Measurements from ENCODE around the gene ALCAM. TPM values are rescaled to one million over a fixed set of nuclear protein-coding genes. Genes with fewer than 3 reads are reported as not detected.

ALCAM gene
- polyA plus RNA-seq, 4 donors = 9.2 to 27.9 (median 12.5) TPM

DNA sequence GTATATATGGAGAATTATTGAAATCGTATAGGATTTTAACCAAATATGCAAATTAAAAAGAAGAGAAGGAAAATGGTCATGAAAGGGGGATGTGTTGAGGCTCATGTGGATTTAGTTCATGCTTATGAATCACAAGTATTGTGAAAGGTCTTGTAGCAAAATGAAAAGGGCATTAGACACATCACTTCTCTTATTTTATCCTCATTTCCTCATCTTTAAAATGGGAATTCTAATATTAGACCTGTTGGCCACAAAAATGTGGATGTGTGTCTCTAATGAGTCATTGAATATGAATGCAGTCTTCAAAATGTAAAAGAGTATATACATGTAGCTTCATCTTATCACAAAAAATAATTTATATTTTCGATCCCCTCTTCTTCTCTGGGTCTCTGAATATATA lies 14.9 kb upstream of the ALCAM start:
- no peaks in the 10 kb centered on the region for H3K4me1 ChIP-seq (ENCODE audit: control insufficient read depth in 3 of 3, insufficient read depth in 2 of 3, low read depth in 1 of 3, low read length in 2 of 3)
- no peaks in the 10 kb centered on the region for H3K9me3 ChIP-seq (ENCODE audit: control insufficient read depth in 2 of 2, insufficient read depth in 1 of 2, low read depth in 1 of 2, low read length in 1 of 2)
- H3K27me3 ChIP-seq (ENCODE audit: control insufficient read depth in 3 of 3, insufficient read depth in 3 of 3, low read length in 3 of 3) = peaks cover 0 to 24% (median 4%) of the 10 kb centered on the region in 3 donors
- no peak for FAIRE-seq
- WGBS, 3 donors = 79 to 91% (median 90%) methylated on average over 2 of the region's 2 CpGs
- no peak for DNase-seq
- H3K4me3 ChIP-seq (ENCODE audit: low read depth in 1 of 3, low read length in 3 of 3) = no peak overlapping the region
- H3K27ac ChIP-seq (ENCODE audit: low read depth in 1 of 3, low read length in 2 of 3) = no peak overlapping the region
- H3K36me3 ChIP-seq (ENCODE audit: control insufficient read depth in 3 of 3, insufficient read depth in 2 of 3, low read depth in 1 of 3, low read length in 3 of 3) = no peaks in the 10 kb centered on the region

DNA sequence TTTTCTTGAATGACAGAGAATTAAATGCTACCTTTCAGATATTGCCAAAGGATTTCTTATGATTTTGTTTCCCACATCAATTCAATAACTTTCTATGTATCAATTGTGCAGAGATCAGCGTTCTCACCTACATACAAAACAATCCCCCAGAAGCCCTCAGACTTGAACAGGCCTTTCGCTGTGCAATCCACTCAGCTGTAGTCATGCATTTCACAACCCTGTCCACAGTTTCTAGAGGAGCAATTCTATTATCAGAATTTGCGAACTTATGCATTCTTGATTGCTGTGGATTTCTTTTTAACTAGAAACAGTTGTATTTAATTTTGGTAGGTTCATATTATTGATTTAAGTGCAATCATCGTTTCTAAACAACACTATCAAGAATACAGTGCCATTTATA lies 13.7 kb upstream of the ALCAM start:
- H3K27me3 ChIP-seq (ENCODE audit: control insufficient read depth in 3 of 3, insufficient read depth in 3 of 3, low read length in 3 of 3) = peaks cover 0 to 24% (median 4%) of the 10 kb centered on the region in 3 donors
- H3K4me3 ChIP-seq (ENCODE audit: low read depth in 1 of 3, low read length in 3 of 3) = no peak overlapping the region
- DNase-seq = no peak
- no peak for FAIRE-seq
- H3K27ac ChIP-seq (ENCODE audit: low read depth in 1 of 3, low read length in 2 of 3) = no peak overlapping the region
- H3K9me3 ChIP-seq (ENCODE audit: control insufficient read depth in 2 of 2, insufficient read depth in 1 of 2, low read depth in 1 of 2, low read length in 1 of 2) = no peaks in the 10 kb centered on the region
- H3K4me1 ChIP-seq (ENCODE audit: control insufficient read depth in 3 of 3, insufficient read depth in 2 of 3, low read depth in 1 of 3, low read length in 2 of 3) = no peaks in the 10 kb centered on the region
- no peaks in the 10 kb centered on the region for H3K36me3 ChIP-seq (ENCODE audit: control insufficient read depth in 3 of 3, insufficient read depth in 2 of 3, low read depth in 1 of 3, low read length in 3 of 3)
- WGBS, 3 donors = 86 to 89% (median 88%) methylated on average over 4 of the region's 4 CpGs

DNA sequence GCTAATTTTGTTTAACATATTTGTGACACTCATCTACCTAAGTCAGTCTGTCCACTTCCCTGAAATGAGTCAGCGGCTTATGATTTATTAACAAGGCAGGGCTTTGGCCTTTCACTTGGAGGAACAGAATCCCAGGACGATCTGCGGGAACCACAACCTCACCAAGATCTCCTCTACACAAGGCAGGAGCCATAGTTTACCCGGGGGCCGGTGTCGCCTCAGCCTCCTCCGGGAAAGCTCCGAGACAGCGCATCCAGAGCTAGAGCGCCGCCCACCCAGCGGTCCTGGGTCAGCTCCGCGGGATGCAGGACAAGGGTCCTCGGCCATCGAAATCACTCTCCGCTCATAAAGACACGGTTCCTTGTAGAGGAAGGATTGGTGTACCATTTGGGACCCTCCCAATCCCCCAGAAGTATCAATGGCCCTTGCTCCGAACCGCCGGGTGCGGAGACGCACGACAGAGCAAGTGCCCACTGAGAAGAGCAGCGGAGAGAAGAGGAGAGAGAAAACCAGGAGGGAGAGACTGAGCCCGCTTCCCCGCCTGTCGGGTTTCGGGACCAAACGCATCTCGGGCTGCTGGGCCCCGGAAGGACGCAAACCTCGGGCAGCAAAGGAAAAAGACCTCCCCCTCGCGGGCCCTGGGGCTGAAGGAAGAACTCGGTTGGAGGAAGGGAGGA lies 13.1 kb upstream of the ALCAM start:
- Histone ChIP-seq H3K4me1 (ENCODE audit: control insufficient read depth in 3 of 3, insufficient read depth in 2 of 3, low read depth in 1 of 3, low read length in 2 of 3) (no peaks in the 10 kb centered on the region), H3K36me3 (ENCODE audit: control insufficient read depth in 3 of 3, insufficient read depth in 2 of 3, low read depth in 1 of 3, low read length in 3 of 3) (no peaks in the 10 kb centered on the region), H3K9me3 (ENCODE audit: control insufficient read depth in 2 of 2, insufficient read depth in 1 of 2, low read depth in 1 of 2, low read length in 1 of 2) (no peaks in the 10 kb centered on the region), H3K27me3 (ENCODE audit: control insufficient read depth in 3 of 3, insufficient read depth in 3 of 3, low read length in 3 of 3) (peaks cover 0 to 24% (median 4%) of the 10 kb centered on the region in 3 donors), H3K4me3 (ENCODE audit: low read depth in 1 of 3, low read length in 3 of 3) (peak overlapping the region in 1 of 3 donors; percentile 9), H3K27ac (ENCODE audit: low read depth in 1 of 3, low read length in 2 of 3) (peak overlapping the region in 1 of 3 donors; percentile 53)
- WGBS, 3 donors = 11 to 22% (median 16%) methylated on average over 37 of the region's 37 CpGs
- peak in 1 of 2 donors; percentile 4 for DNase-seq
- FAIRE-seq = no peak

DNA sequence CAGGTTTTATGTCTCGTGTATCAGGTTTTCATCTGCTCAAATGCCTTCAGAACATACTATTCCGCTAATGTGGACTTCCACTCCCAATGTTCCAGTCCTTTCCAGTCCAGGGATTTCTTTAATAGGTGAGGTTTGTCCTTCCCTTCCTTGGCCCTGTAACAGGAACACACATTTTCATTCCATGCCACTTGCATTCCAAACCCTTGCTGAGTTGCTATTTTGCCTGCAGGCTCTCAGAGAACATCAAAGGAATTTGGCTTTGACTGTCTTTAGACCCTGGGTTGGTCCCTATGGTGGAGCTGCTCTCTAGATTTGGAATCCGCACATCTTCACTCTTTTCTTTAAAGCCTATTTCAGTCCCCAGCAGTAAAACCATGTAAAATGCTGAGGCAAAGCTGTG lies 12.3 kb upstream of the ALCAM start:
- 77 to 83% (median 80%) methylated on average over 3 of the region's 3 CpGs for WGBS, 3 donors
- no peaks in the 10 kb centered on the region for H3K4me1 ChIP-seq (ENCODE audit: control insufficient read depth in 3 of 3, insufficient read depth in 2 of 3, low read depth in 1 of 3, low read length in 2 of 3)
- DNase-seq (no peak), FAIRE-seq (no peak)
- H3K4me3 ChIP-seq (ENCODE audit: low read depth in 1 of 3, low read length in 3 of 3) = no peak overlapping the region
- H3K36me3 ChIP-seq (ENCODE audit: control insufficient read depth in 3 of 3, insufficient read depth in 2 of 3, low read depth in 1 of 3, low read length in 3 of 3) = no peaks in the 10 kb centered on the region
- no peaks in the 10 kb centered on the region for H3K9me3 ChIP-seq (ENCODE audit: control insufficient read depth in 2 of 2, insufficient read depth in 1 of 2, low read depth in 1 of 2, low read length in 1 of 2)
- H3K27me3 ChIP-seq (ENCODE audit: control insufficient read depth in 3 of 3, insufficient read depth in 3 of 3, low read length in 3 of 3) = peaks cover 0 to 24% (median 4%) of the 10 kb centered on the region in 3 donors
- no peak overlapping the region for H3K27ac ChIP-seq (ENCODE audit: low read depth in 1 of 3, low read length in 2 of 3)

DNA sequence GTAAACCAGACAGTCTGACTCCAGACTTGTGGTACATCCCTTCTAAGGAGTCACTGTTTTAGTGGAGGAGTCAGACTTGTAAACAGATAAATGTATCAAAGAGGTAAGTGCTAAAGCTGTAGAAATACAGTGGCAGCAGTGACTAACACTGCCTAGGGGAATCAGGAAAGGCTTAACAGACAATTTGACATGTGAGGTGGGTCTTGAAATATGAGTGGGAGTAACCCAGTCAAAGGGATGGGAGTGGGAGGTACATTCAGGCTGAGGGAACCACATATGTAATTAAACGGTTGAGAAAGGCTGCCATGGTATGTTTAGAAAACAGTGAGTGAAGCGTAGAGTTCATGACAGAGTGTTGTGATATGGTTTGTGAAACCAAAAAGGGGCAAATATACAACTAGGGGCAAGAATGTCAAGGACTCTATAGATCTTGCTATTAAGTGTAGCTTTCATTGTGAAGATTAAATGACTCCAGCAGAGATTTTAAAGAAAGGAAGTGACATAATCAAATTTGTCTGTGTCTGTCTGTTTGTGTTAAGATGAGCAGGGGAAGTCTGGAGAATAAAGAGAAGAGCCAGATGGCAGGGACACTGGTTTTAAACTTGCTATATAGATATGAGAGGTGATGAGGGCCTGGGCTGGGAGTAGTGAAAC lies 11.2 kb upstream of the ALCAM start:
- DNase-seq (no peak), FAIRE-seq (no peak)
- Histone ChIP-seq H3K27me3 (ENCODE audit: control insufficient read depth in 3 of 3, insufficient read depth in 3 of 3, low read length in 3 of 3) (peaks cover 0 to 24% (median 6%) of the 10 kb centered on the region in 3 donors), H3K4me3 (ENCODE audit: low read depth in 1 of 3, low read length in 3 of 3) (no peak overlapping the region), H3K9me3 (ENCODE audit: control insufficient read depth in 2 of 2, insufficient read depth in 1 of 2, low read depth in 1 of 2, low read length in 1 of 2) (no peaks in the 10 kb centered on the region), H3K36me3 (ENCODE audit: control insufficient read depth in 3 of 3, insufficient read depth in 2 of 3, low read depth in 1 of 3, low read length in 3 of 3) (no peaks in the 10 kb centered on the region), H3K4me1 (ENCODE audit: control insufficient read depth in 3 of 3, insufficient read depth in 2 of 3, low read depth in 1 of 3, low read length in 2 of 3) (no peaks in the 10 kb centered on the region), H3K27ac (ENCODE audit: low read depth in 1 of 3, low read length in 2 of 3) (no peak overlapping the region)
- 55 to 88% (median 83%) methylated on average over 2 of the region's 2 CpGs for WGBS, 3 donors

DNA sequence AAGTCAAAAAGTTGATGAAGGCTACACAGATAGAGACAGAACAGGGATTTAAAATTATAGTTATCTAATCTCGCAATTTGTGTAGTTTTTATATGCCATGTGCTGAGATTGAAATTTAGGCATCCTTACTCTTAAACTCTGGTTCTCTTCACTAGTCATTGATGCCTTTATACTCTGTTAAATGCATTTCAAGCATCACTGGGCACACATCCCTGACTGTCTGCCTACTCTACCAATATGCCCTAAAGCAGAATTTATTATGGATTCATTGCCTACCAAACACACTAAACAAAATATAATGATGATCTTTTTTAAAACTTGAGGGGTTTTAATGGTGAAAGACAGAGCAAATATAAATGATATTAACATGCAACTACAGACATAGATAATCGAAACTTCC lies 10.3 kb upstream of the ALCAM start:
- FAIRE-seq (no peak), DNase-seq (no peak)
- Histone ChIP-seq H3K9me3 (ENCODE audit: control insufficient read depth in 2 of 2, insufficient read depth in 1 of 2, low read depth in 1 of 2, low read length in 1 of 2) (no peaks in the 10 kb centered on the region), H3K27me3 (ENCODE audit: control insufficient read depth in 3 of 3, insufficient read depth in 3 of 3, low read length in 3 of 3) (peaks cover 0 to 24% (median 6%) of the 10 kb centered on the region in 3 donors), H3K27ac (ENCODE audit: low read depth in 1 of 3, low read length in 2 of 3) (no peak overlapping the region), H3K36me3 (ENCODE audit: control insufficient read depth in 3 of 3, insufficient read depth in 2 of 3, low read depth in 1 of 3, low read length in 3 of 3) (no peaks in the 10 kb centered on the region), H3K4me3 (ENCODE audit: low read depth in 1 of 3, low read length in 3 of 3) (no peak overlapping the region), H3K4me1 (ENCODE audit: control insufficient read depth in 3 of 3, insufficient read depth in 2 of 3, low read depth in 1 of 3, low read length in 2 of 3) (no peaks in the 10 kb centered on the region)
- WGBS, 3 donors = 92 to 95% (median 93%) methylated on average over 2 of the region's 2 CpGs

DNA sequence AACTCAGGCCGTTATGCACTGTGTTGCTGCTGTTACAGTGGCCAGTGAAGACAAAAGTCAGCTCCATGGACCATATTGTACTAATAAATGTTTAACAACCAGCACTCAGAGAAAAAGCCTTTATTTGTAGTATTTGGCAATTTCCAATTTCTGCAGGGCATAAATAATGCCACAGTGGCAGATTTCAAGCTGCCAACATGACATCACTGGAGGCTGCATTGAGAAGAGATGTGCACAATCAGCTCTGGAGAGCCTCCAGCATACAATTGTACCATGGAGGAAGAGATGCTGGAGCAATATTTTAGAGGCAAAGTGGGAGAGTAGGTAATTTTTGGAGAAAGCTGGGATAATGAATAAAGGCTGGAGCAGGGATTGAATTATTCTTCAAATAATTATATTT lies 9.7 kb upstream of the ALCAM start:
- 96 to 100% (median 97%) methylated on average over 1 of the region's 1 CpG for WGBS, 3 donors
- FAIRE-seq = no peak
- no peaks in the 10 kb centered on the region for H3K4me1 ChIP-seq (ENCODE audit: control insufficient read depth in 3 of 3, insufficient read depth in 2 of 3, low read depth in 1 of 3, low read length in 2 of 3)

DNA sequence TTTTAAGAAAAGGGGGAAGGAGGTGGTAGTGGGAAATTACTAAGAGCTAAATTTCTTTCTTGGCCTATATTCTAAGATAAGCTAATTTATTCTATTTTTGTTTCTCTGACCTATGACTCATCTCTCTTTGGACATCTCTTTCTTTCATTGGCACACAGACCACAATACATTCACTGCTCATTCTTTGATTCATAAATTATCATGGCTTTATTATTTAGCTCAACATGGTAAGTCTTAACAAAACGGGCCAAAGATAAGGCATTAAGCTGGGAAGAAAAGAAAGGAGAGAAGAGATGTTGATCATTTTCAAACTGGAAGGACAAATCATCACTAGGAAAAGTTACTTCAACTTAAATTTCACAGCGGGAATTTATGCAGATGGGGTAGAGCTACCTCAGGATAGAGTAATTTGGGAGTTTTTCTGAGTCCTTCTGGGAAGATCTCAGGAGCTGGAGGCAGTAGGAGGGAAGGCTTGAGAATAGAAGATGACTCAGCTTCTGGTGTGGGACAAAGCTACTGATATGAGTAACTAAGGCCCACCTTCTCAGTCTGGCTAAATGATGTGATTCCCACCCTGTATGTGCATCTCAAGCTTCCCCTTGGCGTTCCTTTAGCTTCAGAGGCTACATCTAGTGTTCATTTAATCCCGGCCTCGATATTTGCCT lies 7.5 kb upstream of the ALCAM start:
- no peak for FAIRE-seq
- Histone ChIP-seq H3K27me3 (ENCODE audit: control insufficient read depth in 3 of 3, insufficient read depth in 3 of 3, low read length in 3 of 3) (peaks cover 0 to 10% (median 6%) of the 10 kb centered on the region in 3 donors), H3K27ac (ENCODE audit: low read depth in 1 of 3, low read length in 2 of 3) (no peak overlapping the region), H3K4me3 (ENCODE audit: low read depth in 1 of 3, low read length in 3 of 3) (no peak overlapping the region), H3K9me3 (ENCODE audit: control insufficient read depth in 2 of 2, insufficient read depth in 1 of 2, low read depth in 1 of 2, low read length in 1 of 2) (no peaks in the 10 kb centered on the region), H3K4me1 (ENCODE audit: control insufficient read depth in 3 of 3, insufficient read depth in 2 of 3, low read depth in 1 of 3, low read length in 2 of 3) (no peaks in the 10 kb centered on the region), H3K36me3 (ENCODE audit: control insufficient read depth in 3 of 3, insufficient read depth in 2 of 3, low read depth in 1 of 3, low read length in 3 of 3) (no peaks in the 10 kb centered on the region)
- DNase-seq = no peak
- WGBS, 3 donors = 87 to 89% (median 89%) methylated on average over 5 of the region's 5 CpGs

More for the DNA sequence above, 9.7 kb upstream of the ALCAM start:
- H3K27me3 ChIP-seq (ENCODE audit: control insufficient read depth in 3 of 3, insufficient read depth in 3 of 3, low read length in 3 of 3) = peaks cover 0 to 24% (median 6%) of the 10 kb centered on the region in 3 donors
- no peaks in the 10 kb centered on the region for H3K9me3 ChIP-seq (ENCODE audit: control insufficient read depth in 2 of 2, insufficient read depth in 1 of 2, low read depth in 1 of 2, low read length in 1 of 2)
- DNase-seq = no peak
- no peak overlapping the region for H3K27ac ChIP-seq (ENCODE audit: low read depth in 1 of 3, low read length in 2 of 3)
- no peak overlapping the region for H3K4me3 ChIP-seq (ENCODE audit: low read depth in 1 of 3, low read length in 3 of 3)
- no peaks in the 10 kb centered on the region for H3K36me3 ChIP-seq (ENCODE audit: control insufficient read depth in 3 of 3, insufficient read depth in 2 of 3, low read depth in 1 of 3, low read length in 3 of 3)

All from small intestine (tissue), 7 donors.